ENCODE measurements around the gene STRBP. TPM values are rescaled to one million over a fixed set of nuclear protein-coding genes. Genes with fewer than 3 reads are reported as not detected.
"Not testable (repeated sequence)": the region's sequence is repeated elsewhere in the genome, so short reads cannot be mapped to it uniquely, and the experiment has no call there.

Gene STRBP
- total RNA-seq = 1 to 10 TPM; 3.7 to 7.9 TPM
- long read RNA-seq, donor 1, partial matches to known transcripts = 0 of 1 reads
- long read RNA-seq, donor 1, other reads (novel, unspliced or antisense) = 1 of 1 reads
- long read RNA-seq, donor 2, partial matches to known transcripts = 0 of 2 reads
- long read RNA-seq, donor 2, other reads (novel, unspliced or antisense) = 2 of 2 reads

GRCh38 chr9:123268465-123269259 lies at the start of gene STRBP:
Gene STRBP, minus strand, starts transcription at chr9:123268586. Its CDS starts 84,452 bp downstream, at chr9:123184134.
- intact Hi-C loops (cut with DNase I) = no loop called here
- peak; percentile 96 for DNase-seq (ENCODE audit: low spot score)

- intact Hi-C loops (cut with DNase I) = no loop called here
These were observed 47.8 kb upstream of the STRBP start for GRCh38 chr9:123316053-123316718.

GRCh38 chr9:123315635-123316034 lies 47.2 kb upstream of the STRBP start:
- DNase-seq (ENCODE audit: low spot score) = peak; percentile 12
- intact Hi-C loops (cut with DNase I) = no loop called here

More at GRCh38 chr9:123316053-123316718, 47.8 kb upstream of the STRBP start:
- peak; percentile 46 for DNase-seq (ENCODE audit: low spot score)

- DNase-seq (ENCODE audit: low spot score) = no peak
- intact Hi-C loops (cut with DNase I) = no loop called here
These were observed 46.2 kb upstream of the STRBP start for GRCh38 chr9:123314617-123315016.

- intact Hi-C loops (cut with DNase I) = no loop called here
- DNase-seq (ENCODE audit: low spot score) = peak; percentile 47
These were observed 44.0 kb upstream of the STRBP start for GRCh38 chr9:123312306-123312877.

GRCh38 chr9:123311250-123311752 lies 42.9 kb upstream of the STRBP start:
- peak; percentile 30 for DNase-seq (ENCODE audit: low spot score)
- intact Hi-C loops (cut with DNase I) = no loop called here

- DNase-seq (ENCODE audit: low spot score) = no peak
- intact Hi-C loops (cut with DNase I) = no loop called here
These were observed 42.3 kb upstream of the STRBP start for GRCh38 chr9:123310551-123311249.

GRCh38 chr9:123309611-123310010 lies 41.2 kb upstream of the STRBP start:
- intact Hi-C loops (cut with DNase I) = no loop called here
- no peak for DNase-seq (ENCODE audit: low spot score)

GRCh38 chr9:123305879-123306278 lies 37.5 kb upstream of the STRBP start:
- peak; percentile 4 for DNase-seq (ENCODE audit: low spot score)
- intact Hi-C loops (cut with DNase I) = no loop called here

GRCh38 chr9:123304340-123304691 lies 35.9 kb upstream of the STRBP start:
- intact Hi-C loops (cut with DNase I) = no loop called here
- DNase-seq (ENCODE audit: low spot score) = peak; percentile 46

GRCh38 chr9:123302348-123303214 lies 34.2 kb upstream of the STRBP start:
- peak; percentile 41 for DNase-seq (ENCODE audit: low spot score)

GRCh38 chr9:123301936-123302335 lies 33.5 kb upstream of the STRBP start:
- DNase-seq (ENCODE audit: low spot score) = peak; percentile 46

More at GRCh38 chr9:123302348-123303214, 34.2 kb upstream of the STRBP start:
- intact Hi-C loops (cut with DNase I) = no loop called here

GRCh38 chr9:123300554-123300953 lies 32.2 kb upstream of the STRBP start:
- intact Hi-C loops (cut with DNase I) = no loop called here
- DNase-seq (ENCODE audit: low spot score) = no peak

More at GRCh38 chr9:123301936-123302335, 33.5 kb upstream of the STRBP start:
- intact Hi-C loops (cut with DNase I) = not testable (repeated sequence)

GRCh38 chr9:123299558-123300126 lies 31.3 kb upstream of the STRBP start:
- no peak for DNase-seq (ENCODE audit: low spot score)
- intact Hi-C loops (cut with DNase I) = loop anchor here in 1 of 2 donors (5.0 kb wide), 1 partner anchor 677 kb away; no protein-coding TSS in a partner anchor

GRCh38 chr9:123296174-123296573 lies 27.8 kb upstream of the STRBP start:
- no peak for DNase-seq (ENCODE audit: low spot score)

GRCh38 chr9:123291736-123292135 lies 23.4 kb upstream of the STRBP start:
- no peak for DNase-seq (ENCODE audit: low spot score)
- intact Hi-C loops (cut with DNase I) = no loop called here

More at GRCh38 chr9:123296174-123296573, 27.8 kb upstream of the STRBP start:
- intact Hi-C loops (cut with DNase I) = loop anchor here in 1 of 2 donors (5.0 kb wide), 1 partner anchor 674 kb away; no protein-coding TSS in a partner anchor

- DNase-seq (ENCODE audit: low spot score) = no peak
- intact Hi-C loops (cut with DNase I) = no loop called here
These were observed 22.4 kb upstream of the STRBP start for GRCh38 chr9:123290764-123291163.

- intact Hi-C loops (cut with DNase I) = no loop called here
- DNase-seq (ENCODE audit: low spot score) = no peak
These were observed 19.3 kb upstream of the STRBP start for GRCh38 chr9:123287639-123288038.

All from posterior vena cava (tissue), 2 donors.